MM.1S (cell line): ENCODE data around the gene SYT1.

Experiments used
- DNase-seq: peaks from one replicate; pipeline ENCODE4 v3.0.0-alpha.2; 2015
- H2AFZ ChIP-seq: fragments of 300-600 bp; sonication (generic); 2 replicates; pipeline ENCODE4 v1.6.0; 2016; ENCODE audit warnings: antibody characterized with exemption, low read length
- H3F3A ChIP-seq: fragments of 300-600 bp; sonication (generic); 2 replicates; pipeline ENCODE4 v1.6.1; 2016; ENCODE audit warnings: mild to moderate bottlenecking, antibody characterized with exemption, low read length, moderate library complexity, mixed read lengths; ENCODE audit not compliant: insufficient read depth
- H3K27ac ChIP-seq: fragments of 300-600 bp; sonication (generic); 2 replicates; pipeline ENCODE4 v1.5.1; 2016; ENCODE audit warnings: mild to moderate bottlenecking, low read length
- H3K27me3 ChIP-seq: fragments of 300-600 bp; sonication (generic); replicated peaks from 2 replicates; pipeline ENCODE4 v1.6.0; 2016; ENCODE audit warnings: low read length; ENCODE audit not compliant: insufficient read depth
- H3K36me3 ChIP-seq: fragments of 300-600 bp; sonication (generic); replicated peaks from 2 replicates; pipeline ENCODE4 v1.6.1; 2016; ENCODE audit warnings: mild to moderate bottlenecking, low read length, mixed read lengths; ENCODE audit not compliant: insufficient read depth
- H3K4me1 ChIP-seq: fragments of 300-600 bp; sonication (generic); 2 replicates; pipeline ENCODE4 v1.6.1; 2016; ENCODE audit warnings: low read length, mixed read lengths
- H3K4me2 ChIP-seq: fragments of 300-600 bp; sonication (generic); 2 replicates; pipeline ENCODE4 v1.6.0; 2016; ENCODE audit warnings: low read depth, low read length
- H3K4me3 ChIP-seq: fragments of 300-600 bp; sonication (generic); 2 replicates; pipeline ENCODE4 v1.5.1; 2016; ENCODE audit warnings: low read length, mixed read lengths
- H3K79me2 ChIP-seq: fragments of 300-600 bp; sonication (generic); 2 replicates; pipeline ENCODE4 v1.6.1; 2016; ENCODE audit warnings: mixed run types, low read length, mixed read lengths
- H3K9ac ChIP-seq: fragments of 300-600 bp; sonication (generic); 2 replicates; pipeline ENCODE4 v1.6.1; 2016; ENCODE audit warnings: low read length, mixed read lengths
- H3K9me2 ChIP-seq: fragments of 300-600 bp; sonication (generic); replicated peaks from 2 replicates; pipeline ENCODE4 v1.6.1; 2016; ENCODE audit warnings: mild to moderate bottlenecking, low read length, mixed read lengths; ENCODE audit not compliant: insufficient read depth
- H3K9me3 ChIP-seq: fragments of 300-600 bp; sonication (generic); replicated peaks from 2 replicates; pipeline ENCODE4 v1.6.1; 2016; ENCODE audit warnings: mild to moderate bottlenecking, low read length, mixed read lengths; ENCODE audit not compliant: insufficient read depth
- H4K20me1 ChIP-seq: fragments of 300-600 bp; sonication (generic); 2 replicates; pipeline ENCODE4 v1.6.1; 2016; ENCODE audit warnings: mild to moderate bottlenecking, low read length, moderate library complexity, mixed read lengths; ENCODE audit not compliant: insufficient read depth
- CTCF ChIP-seq: fragments of 300-600 bp; sonication (generic); IDR thresholded peaks from 2 replicates; pipeline ENCODE4 v1.5.1; 2016; ENCODE audit warnings: antibody characterized with exemption, low read length, mixed read lengths
- EZH2 ChIP-seq: fragments of 300-600 bp; sonication (generic); optimal IDR thresholded peaks from 2 replicates; pipeline ENCODE3; 2017; ENCODE audit warnings: low read depth, mild to moderate bottlenecking, antibody characterized with exemption, low read length, mixed read lengths
- EZH2phosphoT487 ChIP-seq: fragments of 300-600 bp; sonication (generic); IDR thresholded peaks from 2 replicates; pipeline ENCODE4 v1.6.1; 2018; ENCODE audit warnings: antibody characterized with exemption, low read length

Gene SYT1

GRCh38 chr12:79127271-79127751 is 262.7 kb downstream of the SYT1 start:
- Histone ChIP-seq H3K27ac (no peak overlapping the region), H3K9me2 (no peaks in the 10 kb centered on the region), H3K9me3 (no peaks in the 10 kb centered on the region), H3K4me2 (no peak overlapping the region), H3K36me3 (no peaks in the 10 kb centered on the region), H3K4me3 (no peak overlapping the region), H3K79me2 (no peaks in the 10 kb centered on the region), H4K20me1 (no peaks in the 10 kb centered on the region), H3F3A (no peaks in the 10 kb centered on the region), H3K4me1 (no peaks in the 10 kb centered on the region), H3K9ac (no peak overlapping the region), H3K27me3 (no peaks in the 10 kb centered on the region), H2AFZ (no peak overlapping the region)
- TF ChIP-seq CTCF, result no peak
- TF ChIP-seq EZH2phosphoT487, result no peak
- no peak for TF ChIP-seq EZH2
- DNase-seq, result no peak

- H3K4me3 ChIP-seq, result no peak overlapping the region
- no peak overlapping the region for H3K27ac ChIP-seq
These were observed 264.4 kb downstream of the SYT1 start for GRCh38 chr12:79128956-79129355.

GRCh38 chr12:79138872-79139271 is 274.3 kb downstream of the SYT1 start:
- Histone ChIP-seq H3K9ac (no peak overlapping the region), H3K36me3 (no peaks in the 10 kb centered on the region), H3K4me3 (no peak overlapping the region), H3K79me2 (no peaks in the 10 kb centered on the region), H3K9me3 (no peaks in the 10 kb centered on the region), H4K20me1 (no peaks in the 10 kb centered on the region), H3K27me3 (no peaks in the 10 kb centered on the region), H3K9me2 (no peaks in the 10 kb centered on the region), H3F3A (no peaks in the 10 kb centered on the region), H3K4me2 (no peak overlapping the region), H3K4me1 (no peaks in the 10 kb centered on the region), H2AFZ (no peak overlapping the region), H3K27ac (no peak overlapping the region)
- no peak for DNase-seq
- TF ChIP-seq EZH2phosphoT487 (no peak), CTCF (no peak), EZH2 (no peak)

More at GRCh38 chr12:79128956-79129355, 264.4 kb downstream of the SYT1 start:
- Histone ChIP-seq H3K79me2 (no peaks in the 10 kb centered on the region), H3K36me3 (no peaks in the 10 kb centered on the region), H2AFZ (no peak overlapping the region), H3F3A (no peaks in the 10 kb centered on the region), H3K27me3 (no peaks in the 10 kb centered on the region), H3K9ac (no peak overlapping the region), H3K4me1 (no peaks in the 10 kb centered on the region), H3K9me2 (no peaks in the 10 kb centered on the region), H3K4me2 (no peak overlapping the region), H4K20me1 (no peaks in the 10 kb centered on the region), H3K9me3 (no peaks in the 10 kb centered on the region)
- no peak for DNase-seq
- TF ChIP-seq CTCF (no peak), EZH2 (no peak), EZH2phosphoT487 (no peak)
